Measurements from ENCODE around the gene TRIM60.
"Not testable (repeated sequence)": the region's sequence is repeated elsewhere in the genome, so short reads cannot be mapped to it uniquely, and the experiment has no call there.

TRIM60 gene

GRCh38 chr4:165058666-165059065 is 26.9 kb downstream of the TRIM60 start:
- no peak overlapping the region for H3K27ac ChIP-seq
- TF ChIP-seq CTCF (IDR thresholded peaks at IDR 0.05) (no peak), ZFX (IDR thresholded peaks at IDR 0.05; ENCODE audit: borderline replicate concordance) (no peak)

GRCh38 chr4:165059386-165059785 is 27.6 kb downstream of the TRIM60 start:
- H3K27ac ChIP-seq, result no peak overlapping the region
- TF ChIP-seq CTCF (IDR thresholded peaks at IDR 0.05) (no peak), ZFX (IDR thresholded peaks at IDR 0.05; ENCODE audit: borderline replicate concordance) (no peak)

GRCh38 chr4:165060938-165061337 is 29.1 kb downstream of the TRIM60 start:
- no peak for TF ChIP-seq CTCF (IDR thresholded peaks at IDR 0.05)
- no peak for TF ChIP-seq ZFX (IDR thresholded peaks at IDR 0.05; ENCODE audit: borderline replicate concordance)
- H3K27ac ChIP-seq, result no peak overlapping the region

- TF ChIP-seq CTCF (IDR thresholded peaks at IDR 0.05), result no peak
- TF ChIP-seq ZFX (IDR thresholded peaks at IDR 0.05; ENCODE audit: borderline replicate concordance), result no peak
Observed at GRCh38 chr4:165070560-165070959, 38.8 kb downstream of the TRIM60 start.

GRCh38 chr4:165073346-165073745 is 41.5 kb downstream of the TRIM60 start:
- H3K27ac ChIP-seq, result peak overlapping the region; percentile 15

More at GRCh38 chr4:165070560-165070959, 38.8 kb downstream of the TRIM60 start:
- no peak overlapping the region for H3K27ac ChIP-seq

GRCh38 chr4:165077034-165077578 is 45.3 kb downstream of the TRIM60 start:
- TF ChIP-seq CTCF (IDR thresholded peaks at IDR 0.05) (no peak), ZFX (IDR thresholded peaks at IDR 0.05; ENCODE audit: borderline replicate concordance) (no peak)
- peak overlapping the region; percentile 90 for H3K27ac ChIP-seq

GRCh38 chr4:165079476-165079875 is 47.7 kb downstream of the TRIM60 start:
- peak overlapping the region; percentile 90 for H3K27ac ChIP-seq
- TF ChIP-seq CTCF (IDR thresholded peaks at IDR 0.05), result no peak
- no peak for TF ChIP-seq ZFX (IDR thresholded peaks at IDR 0.05; ENCODE audit: borderline replicate concordance)

GRCh38 chr4:165084787-165085186 is 53.0 kb downstream of the TRIM60 start:
- not testable (repeated sequence) for H3K27ac ChIP-seq
